ENCODE measurements around the gene EID1.

DNA sequence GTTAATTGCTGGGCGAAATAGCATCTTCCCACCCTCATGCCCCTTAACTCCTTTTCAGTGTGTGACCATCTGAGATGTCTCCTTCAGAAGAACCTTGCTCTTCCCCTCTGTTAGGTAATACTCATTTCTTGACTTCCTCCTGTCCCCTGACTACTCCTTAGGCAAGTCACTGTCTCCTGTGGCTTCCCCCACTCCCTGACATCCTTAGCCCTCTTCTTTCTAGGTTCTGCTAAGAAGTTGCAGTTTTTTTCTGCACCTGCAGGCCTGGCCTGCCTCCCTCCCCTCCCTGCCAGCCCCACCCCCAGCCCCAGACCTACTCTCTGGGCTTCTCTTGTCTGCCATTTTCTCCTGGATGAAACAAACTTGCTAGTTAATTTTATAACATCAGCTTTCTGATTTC is 15.2 kb upstream of the EID1 start:
- no peak for TF ChIP-seq POLR2A (IDR thresholded peaks at IDR 0.05)
- TF ChIP-seq, protein P1, sequence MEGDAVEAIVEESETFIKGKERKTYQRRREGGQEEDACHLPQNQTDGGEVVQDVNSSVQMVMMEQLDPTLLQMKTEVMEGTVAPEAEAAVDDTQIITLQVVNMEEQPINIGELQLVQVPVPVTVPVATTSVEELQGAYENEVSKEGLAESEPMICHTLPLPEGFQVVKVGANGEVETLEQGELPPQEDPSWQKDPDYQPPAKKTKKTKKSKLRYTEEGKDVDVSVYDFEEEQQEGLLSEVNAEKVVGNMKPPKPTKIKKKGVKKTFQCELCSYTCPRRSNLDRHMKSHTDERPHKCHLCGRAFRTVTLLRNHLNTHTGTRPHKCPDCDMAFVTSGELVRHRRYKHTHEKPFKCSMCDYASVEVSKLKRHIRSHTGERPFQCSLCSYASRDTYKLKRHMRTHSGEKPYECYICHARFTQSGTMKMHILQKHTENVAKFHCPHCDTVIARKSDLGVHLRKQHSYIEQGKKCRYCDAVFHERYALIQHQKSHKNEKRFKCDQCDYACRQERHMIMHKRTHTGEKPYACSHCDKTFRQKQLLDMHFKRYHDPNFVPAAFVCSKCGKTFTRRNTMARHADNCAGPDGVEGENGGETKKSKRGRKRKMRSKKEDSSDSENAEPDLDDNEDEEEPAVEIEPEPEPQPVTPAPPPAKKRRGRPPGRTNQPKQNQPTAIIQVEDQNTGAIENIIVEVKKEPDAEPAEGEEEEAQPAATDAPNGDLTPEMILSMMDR (IDR thresholded peaks at IDR 0.05 in 4 of 5, conservative IDR thresholded peaks at IDR 0.05 in 1 of 5), result no peak
